Upper lobe of left lung (tissue), 6 donors: ENCODE results near the gene MACROD2. TPM values are rescaled to one million over a fixed set of nuclear protein-coding genes. Genes with fewer than 3 reads are reported as not detected.
"Not testable (repeated sequence)": the region's sequence is repeated elsewhere in the genome, so short reads cannot be mapped to it uniquely, and the experiment has no call there.

Source experiments
- ATAC-seq, 2 donors: fragments of 200-7000 bp; cut with Tn5 transposase; one replicate each; pipeline ENCODE4 v1.9.1; 2022; ENCODE audit warnings: mild to moderate bottlenecking in 2 of 2, moderate library complexity in 2 of 2; ENCODE audit not compliant: low FRiP score in 2 of 2
- DNase-seq, 2 donors: peaks; one replicate each; pipeline ENCODE4 v3.0.0-alpha.2; 2019 to 2020
- H3K27ac ChIP-seq, 4 donors: fragments of 200-600 bp; sonication (generic); one replicate each; pipeline ENCODE4 v1.5.1; 2016 to 2019
- H3K27me3 ChIP-seq, 4 donors: fragments of 200-600 bp; sonication (generic); one replicate each; pipeline ENCODE4 v1.5.1; 2017 to 2019
- H3K36me3 ChIP-seq, 4 donors: fragments of 200-600 bp; sonication (generic); one replicate each; pipeline ENCODE4 v1.5.1; 2016 to 2019
- H3K4me1 ChIP-seq, 4 donors: fragments of 200-600 bp; sonication (generic); one replicate each; pipeline ENCODE4 v1.5.1; 2018 to 2019
- H3K4me3 ChIP-seq, 4 donors: fragments of 200-600 bp; sonication (generic); one replicate each; pipeline ENCODE4 v1.5.1; 2017 to 2019; ENCODE audit warnings: mild to moderate bottlenecking in 2 of 4, moderate library complexity in 1 of 4
- H3K9me3 ChIP-seq, 4 donors: fragments of 200-600 bp; sonication (generic); one replicate each; pipeline ENCODE4 v1.5.1; 2018 to 2019
- CTCF ChIP-seq, 6 experiments: fragments of 450-650 bp in 4 of 6; fragments of 200-600 bp in 2 of 6; sonication (generic) in 2 of 6; IDR thresholded peaks; one replicate each; pipeline ENCODE4 v1.5.1; 2016 to 2019; ENCODE audit warnings: antibody characterized with exemption in 6 of 6
- EP300 ChIP-seq, 4 donors: sonication (generic); formaldehyde crosslinking; IDR thresholded peaks; one replicate each; pipeline ENCODE4 v1.5.1; 2017; ENCODE audit warnings: antibody characterized with exemption in 4 of 4, control low read depth in 2 of 4
- POLR2A ChIP-seq, 4 donors: fragments of 450-650 bp; IDR thresholded peaks; one replicate each; pipeline ENCODE4 v1.5.1; 2016 to 2017; ENCODE audit warnings: antibody characterized with exemption in 4 of 4, mild to moderate bottlenecking in 2 of 4
- POLR2AphosphoS5 ChIP-seq, 2 donors: sonication (generic); formaldehyde crosslinking; IDR thresholded peaks; one replicate each; pipeline ENCODE4 v1.5.1; 2017; ENCODE audit warnings: antibody characterized with exemption in 2 of 2
- WGBS, 2 donors: methylation state at CpG; one replicate each; pipeline ENCODE4 v1.1.5; 2017 to 2018; 5-methylcytosine and 5-hydroxymethylcytosine counted together
- total RNA-seq, 6 donors: library from RNA; depleted of rRNA in 4 of 6; stranded (reverse); fragments of >200 nt in 4 of 6; gene quantifications; one replicate each; pipeline versions ENCODE4 v1.1.0 to v1.2.1, GENCODE V29; 2016 to 2021
- donor health status: DM: no; HTN: no; CAD: no; lungs with moderate emphysema.
- donor health status: DM: no; HTN: yes; CAD: no; lungs with severe emphysema.

The MACROD2 gene
- total RNA-seq, 6 donors from 2014 or later: 20.7 to 84.3 (median 36.3) TPM

GRCh38 chr20:15967334-15967733, 1972.0 kb downstream of the MACROD2 start:
- Histone ChIP-seq H3K4me1 (no peaks in the 10 kb centered on the region), H3K9me3 (no peaks in the 10 kb centered on the region), H3K4me3 (no peak overlapping the region), H3K36me3 (no peaks in the 10 kb centered on the region), H3K27me3 (no peaks in the 10 kb centered on the region), H3K27ac (no peak overlapping the region)
- TF ChIP-seq EP300 (IDR thresholded peaks at IDR 0.05) (no peak), POLR2A (IDR thresholded peaks at IDR 0.05) (no peak), POLR2AphosphoS5 (IDR thresholded peaks at IDR 0.05) (no peak), CTCF (IDR thresholded peaks at IDR 0.05) (no peak)
- WGBS, 2 donors: 82 to 85% methylated on average over 5 of the region's 5 CpGs
- ATAC-seq (no peak), DNase-seq (no peak)

- TF ChIP-seq POLR2A (IDR thresholded peaks at IDR 0.05): no peak
- TF ChIP-seq EP300 (IDR thresholded peaks at IDR 0.05): no peak
- no peak for TF ChIP-seq POLR2AphosphoS5 (IDR thresholded peaks at IDR 0.05)
- TF ChIP-seq CTCF (IDR thresholded peaks at IDR 0.05): no peak
- Histone ChIP-seq H3K27ac (no peak overlapping the region), H3K27me3 (no peaks in the 10 kb centered on the region), H3K4me1 (no peaks in the 10 kb centered on the region), H3K9me3 (peaks cover 0 to 5% (median 0%) of the 10 kb centered on the region in 4 donors), H3K36me3 (no peaks in the 10 kb centered on the region), H3K4me3 (no peak overlapping the region)
- ATAC-seq (no peak), DNase-seq (no peak)
- 52 to 54% methylated on average over 5 of the region's 5 CpGs for WGBS, 2 donors
These were observed 1980.9 kb downstream of the MACROD2 start for GRCh38 chr20:15976047-15976736.

- 71 to 75% methylated on average over 5 of the region's 5 CpGs for WGBS, 2 donors
- no peak for ATAC-seq
- Histone ChIP-seq H3K9me3 (peaks cover 0 to 5% (median 0%) of the 10 kb centered on the region in 4 donors), H3K4me1 (no peaks in the 10 kb centered on the region), H3K36me3 (no peaks in the 10 kb centered on the region), H3K27me3 (no peaks in the 10 kb centered on the region), H3K4me3 (no peak overlapping the region), H3K27ac (no peak overlapping the region)
- TF ChIP-seq POLR2A (IDR thresholded peaks at IDR 0.05) (no peak), EP300 (IDR thresholded peaks at IDR 0.05) (no peak), CTCF (IDR thresholded peaks at IDR 0.05) (no peak), POLR2AphosphoS5 (IDR thresholded peaks at IDR 0.05) (no peak)
- no peak for DNase-seq
These were observed 1981.7 kb downstream of the MACROD2 start for GRCh38 chr20:15977026-15977425.

DNA sequence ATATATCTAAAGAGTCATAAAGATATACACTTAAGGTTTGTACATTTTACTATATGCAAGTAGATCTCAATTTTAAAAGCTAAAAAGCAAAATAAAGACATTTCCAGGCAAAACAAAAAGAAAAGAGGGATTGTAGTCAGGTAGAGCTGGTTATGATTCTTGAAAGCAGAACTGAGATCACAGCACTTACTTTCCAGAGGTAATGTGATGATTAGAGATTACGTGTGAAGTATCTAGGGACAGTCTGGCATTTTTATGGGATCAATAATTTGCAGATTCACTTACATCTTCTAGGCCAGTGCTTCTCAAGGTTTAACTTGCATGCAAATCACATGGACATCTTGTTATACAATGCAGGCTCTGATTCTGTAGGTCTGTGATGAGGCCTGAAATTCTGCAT, 1982.4 kb downstream of the MACROD2 start:
- no peak for ATAC-seq
- no peak overlapping the region for H3K27ac ChIP-seq
- no peaks in the 10 kb centered on the region for H3K4me1 ChIP-seq
- no peak for DNase-seq
- no peak for TF ChIP-seq CTCF (IDR thresholded peaks at IDR 0.05)
- TF ChIP-seq POLR2AphosphoS5 (IDR thresholded peaks at IDR 0.05): no peak
- TF ChIP-seq EP300 (IDR thresholded peaks at IDR 0.05): no peak
- no peak for TF ChIP-seq POLR2A (IDR thresholded peaks at IDR 0.05)
- peaks cover 0 to 5% (median 0%) of the 10 kb centered on the region in 4 donors for H3K9me3 ChIP-seq
- WGBS, 2 donors: 92 to 96% methylated on average over 1 of the region's 1 CpG
- no peak overlapping the region for H3K4me3 ChIP-seq
- no peaks in the 10 kb centered on the region for H3K36me3 ChIP-seq
- H3K27me3 ChIP-seq: no peaks in the 10 kb centered on the region

DNA sequence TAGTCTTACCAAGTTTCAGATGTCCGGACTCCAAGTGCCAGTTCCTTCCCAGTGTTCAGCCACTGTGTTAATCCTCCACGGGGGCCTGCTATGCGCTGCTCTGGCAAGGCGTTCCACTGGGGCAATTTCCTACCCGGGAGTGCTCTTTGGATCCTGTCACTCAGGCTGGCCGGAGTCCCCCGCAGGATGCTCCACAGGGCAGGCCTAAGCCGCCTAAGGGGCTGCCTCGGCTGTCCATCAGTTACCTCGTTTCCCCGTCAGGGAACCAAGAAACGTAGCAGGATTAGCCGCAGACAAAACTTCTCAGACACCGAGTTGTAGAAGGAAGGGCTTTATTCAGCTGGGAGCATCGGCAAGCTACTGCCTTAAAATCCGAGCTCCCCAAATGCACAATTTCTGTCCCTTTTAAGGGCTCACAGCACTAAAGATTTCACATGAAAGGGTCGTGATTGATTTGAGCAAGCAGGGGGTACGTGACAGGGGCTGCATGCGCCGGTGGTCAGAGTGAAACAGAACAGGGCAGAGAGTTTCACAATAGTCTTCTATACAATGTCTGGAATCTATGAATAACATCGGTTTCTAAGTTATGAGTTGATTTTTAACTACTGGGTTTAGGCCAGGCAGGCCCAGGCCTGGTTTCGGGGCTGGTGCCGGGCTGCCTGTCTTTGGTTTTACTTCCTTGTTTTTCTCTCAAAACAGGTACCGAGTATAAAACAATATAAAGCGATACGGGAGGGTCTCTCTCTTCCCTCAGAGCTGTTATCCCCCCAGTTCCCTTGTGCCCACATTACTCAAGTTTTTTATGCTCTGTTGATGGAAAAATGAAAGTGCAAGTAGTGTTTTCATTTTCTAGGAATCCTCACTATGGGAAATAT, 1990.4 kb downstream of the MACROD2 start:
- not testable (repeated sequence) for H3K27me3 ChIP-seq, H3K4me1 ChIP-seq, H3K9me3 ChIP-seq, H3K36me3 ChIP-seq, H3K4me3 ChIP-seq, ATAC-seq, H3K27ac ChIP-seq
- WGBS, 2 donors: 90 to 91% methylated on average over 24 to 26 of the region's 26 CpGs
- DNase-seq: peak in 1 of 2 donors; percentile 29
